HG03095 (cell line): ENCODE data around the gene AP4M1.

Experiments
- ATAC-seq: cut with Tn5 transposase; IDR thresholded peaks from one replicate; pipeline ENCODE4 v1.9.1; 2021; ENCODE audit warnings: moderate library complexity; ENCODE audit not compliant: unreplicated experiment

The AP4M1 gene

DNA sequence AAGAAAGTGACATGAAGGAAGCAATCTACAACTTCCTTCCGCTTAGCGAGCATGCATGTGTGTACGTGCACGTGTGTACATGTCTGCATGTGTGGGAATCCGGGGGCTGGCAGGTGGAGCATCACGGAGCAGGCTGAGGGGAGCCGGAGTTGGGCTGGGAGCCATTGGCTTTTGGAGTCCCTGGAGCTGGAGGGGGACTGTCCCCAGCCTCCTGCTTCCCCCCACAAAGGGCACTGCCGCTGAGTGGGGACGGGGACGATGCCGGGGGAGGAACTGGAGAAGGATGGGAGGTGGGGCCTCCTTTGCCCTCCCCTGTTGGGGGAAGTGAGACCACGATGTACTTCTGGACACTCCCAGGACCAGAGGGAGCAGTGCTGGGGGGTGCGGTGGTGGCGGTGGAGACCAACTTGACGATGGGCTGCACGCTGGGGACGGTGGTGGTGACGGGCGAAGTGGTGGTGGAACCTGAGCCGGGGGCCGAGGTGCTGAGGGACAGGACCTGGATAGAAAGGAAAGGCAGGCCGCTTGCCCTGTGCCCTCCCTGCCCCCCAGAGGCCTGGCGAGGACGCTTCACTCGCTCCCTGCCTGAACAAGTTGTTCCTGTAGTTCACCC is 5.8 kb downstream of the AP4M1 start:
- ATAC-seq, result no peak

DNA sequence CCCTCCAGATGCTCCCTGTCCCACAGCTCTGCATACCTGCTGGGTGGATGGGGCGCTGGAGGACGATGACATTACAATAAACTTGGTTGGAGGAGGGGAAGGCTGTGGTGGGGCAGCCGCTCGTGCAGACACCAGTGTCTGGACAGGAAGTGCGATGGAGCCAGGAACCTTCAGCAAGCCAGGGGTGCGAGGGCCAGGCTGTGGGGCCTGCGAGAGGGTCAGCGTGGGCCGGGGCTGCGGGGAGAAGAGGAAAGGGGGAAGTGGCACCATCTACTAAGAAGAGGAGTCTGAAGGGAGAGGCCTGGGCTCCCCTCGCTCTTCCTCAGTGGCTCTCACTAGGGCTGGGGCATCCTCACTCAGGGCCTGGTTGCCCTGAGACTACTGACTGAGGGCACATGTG is 6.4 kb downstream of the AP4M1 start:
- no peak for ATAC-seq

- ATAC-seq, result no peak
Measured at GRCh38 chr7:100109521-100110163, 8.2 kb downstream of the AP4M1 start.

DNA sequence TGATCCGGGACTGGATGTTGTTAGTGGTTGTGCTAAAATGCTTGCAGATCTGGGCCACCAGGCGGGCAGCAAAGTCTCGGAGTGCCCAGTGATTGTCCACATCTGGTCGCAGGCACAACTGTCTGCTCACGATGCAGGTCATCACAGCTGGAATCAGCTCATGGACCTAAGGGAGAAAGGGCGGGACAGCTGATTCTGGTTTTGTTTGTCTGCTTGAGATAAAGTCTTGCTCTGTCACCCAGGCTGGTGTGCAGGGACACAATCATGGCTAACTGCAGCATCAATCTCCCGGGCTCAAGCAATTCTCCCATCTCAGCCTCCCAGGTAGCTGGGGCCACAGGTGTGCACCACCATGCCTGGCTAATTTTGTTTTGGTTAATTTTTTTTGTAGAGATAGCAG is 9.7 kb downstream of the AP4M1 start:
- no peak for ATAC-seq

GRCh38 chr7:100111914-100112313 is 10.5 kb downstream of the AP4M1 start:
- ATAC-seq, result no peak

DNA sequence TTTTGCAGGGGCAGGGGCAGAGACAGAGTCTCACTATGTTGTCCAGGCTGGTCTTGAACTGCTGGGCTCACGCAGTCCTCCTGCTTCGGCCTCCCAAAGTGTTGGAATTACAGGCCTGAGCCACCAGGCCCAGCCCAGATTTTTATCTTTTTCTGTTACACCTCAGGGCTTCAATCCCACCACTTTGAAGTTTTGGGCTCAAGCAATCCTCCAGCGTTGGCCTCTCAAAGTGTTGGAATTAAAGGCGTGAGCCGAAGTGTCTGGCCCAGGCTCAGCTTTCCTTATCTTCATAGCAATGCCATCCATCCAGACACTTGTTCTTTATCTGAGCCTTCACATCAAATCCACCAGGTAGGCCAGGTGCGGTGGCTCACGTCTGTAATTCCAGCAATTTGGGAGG is 13.6 kb downstream of the AP4M1 start:
- ATAC-seq, result no peak

DNA sequence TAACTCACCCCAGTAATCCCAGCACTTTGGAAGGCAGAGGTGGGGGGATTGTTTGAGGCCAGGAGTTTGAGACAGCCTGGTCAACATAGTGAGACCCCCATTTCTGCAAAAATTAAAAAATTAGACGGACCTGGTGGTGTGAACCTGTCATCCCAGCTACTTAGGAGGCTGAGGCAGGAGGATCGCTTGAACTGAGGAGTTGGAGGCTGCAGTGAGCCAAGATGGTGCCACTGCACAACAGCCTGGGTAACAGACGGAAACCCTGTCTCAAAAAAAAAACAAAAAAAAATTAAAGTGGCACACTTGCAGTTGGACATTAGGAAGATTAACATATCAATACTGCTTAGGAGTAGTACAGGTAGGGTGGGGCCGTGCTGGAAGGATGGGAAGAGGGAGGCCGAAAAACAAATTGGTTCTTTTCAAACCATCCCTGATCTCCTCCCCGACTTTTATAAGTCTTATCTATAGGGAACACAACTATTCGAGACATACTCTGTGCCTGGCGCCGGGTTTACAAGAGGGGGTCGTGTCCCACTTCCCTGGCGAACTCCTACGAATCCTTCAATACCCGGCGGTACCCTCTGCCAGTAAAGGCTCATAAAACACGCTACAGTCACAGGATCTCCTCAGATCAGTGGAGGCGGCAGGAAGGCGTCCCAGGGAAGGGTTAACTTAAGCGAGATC is 17.1 kb downstream of the AP4M1 start:
- ATAC-seq, result no peak

DNA sequence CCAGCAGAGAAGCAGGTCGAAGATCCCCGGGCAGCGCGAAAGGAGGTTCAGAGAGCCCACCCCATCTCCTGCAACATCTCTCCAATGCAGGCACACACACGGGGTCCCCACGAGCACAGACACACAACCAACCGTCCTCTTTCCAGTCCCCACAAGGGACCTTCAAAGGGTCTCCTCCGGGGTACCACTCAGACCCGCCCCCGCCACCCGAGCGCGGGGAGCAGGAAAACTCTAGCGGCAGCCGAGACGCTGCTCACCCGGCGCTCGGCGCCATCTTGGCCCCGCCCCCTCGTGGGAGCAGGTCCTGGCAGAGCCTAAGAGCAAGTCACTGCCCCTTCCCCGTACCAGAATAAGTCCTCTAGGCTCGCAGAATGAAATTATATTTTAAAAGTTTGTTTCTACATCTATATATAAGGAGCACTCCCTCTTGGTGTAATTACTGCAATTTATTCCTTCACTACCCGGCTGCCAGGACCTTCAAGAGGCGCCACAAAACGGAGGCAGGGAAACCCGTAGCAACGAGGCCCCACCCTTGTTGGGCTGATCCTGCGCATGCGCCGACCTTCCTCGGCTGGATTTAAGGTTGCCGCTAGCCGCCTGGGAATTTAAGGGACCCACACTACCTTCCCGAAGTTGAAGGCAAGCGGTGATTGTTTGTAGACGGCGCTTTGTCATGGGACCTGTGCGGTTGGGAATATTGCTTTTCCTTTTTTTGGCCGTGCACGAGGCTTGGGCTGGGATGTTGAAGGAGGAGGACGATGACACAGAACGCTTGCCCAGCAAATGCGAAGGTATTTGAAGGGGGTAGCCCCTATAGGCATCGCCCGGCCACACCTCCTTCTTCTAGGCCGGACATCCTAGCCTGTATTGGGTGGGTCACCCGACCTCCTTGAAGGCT is 17.9 kb downstream of the AP4M1 start, which contains the start of the genes CNPY4 and TAF6:
Gene CNPY4 (plus strand): TSS at position 563 of the 898 bp plus-strand sequence. CDS start 111 bp downstream, at position 674.
Gene TAF6 (minus strand): TSS at position 287 of the 898 bp plus-strand sequence. CDS start 5,149 bp downstream, outside the sequence.
- ATAC-seq, result peak; percentile 63

- ATAC-seq, result peak; percentile 26
Measured at GRCh38 chr7:100119970-100120732, 18.7 kb downstream of the AP4M1 start.

GRCh38 chr7:100120733-100121036 is 19.2 kb downstream of the AP4M1 start:
- no peak for ATAC-seq

DNA sequence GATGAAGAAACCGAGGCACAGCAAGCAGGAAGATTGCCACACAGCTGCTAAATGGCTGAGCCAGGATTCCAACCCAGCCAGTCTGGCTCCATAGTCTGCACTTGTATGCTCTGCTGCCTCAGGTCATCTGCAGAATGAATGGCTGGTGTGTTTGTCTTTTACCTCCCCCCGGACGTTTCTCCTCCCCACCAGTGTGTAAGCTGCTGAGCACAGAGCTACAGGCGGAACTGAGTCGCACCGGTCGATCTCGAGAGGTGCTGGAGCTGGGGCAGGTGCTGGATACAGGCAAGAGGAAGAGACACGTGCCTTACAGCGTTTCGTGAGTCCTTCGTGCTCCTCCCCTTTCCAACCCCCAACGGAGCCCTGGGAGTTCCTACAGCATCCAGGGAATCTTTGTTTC is 20.6 kb downstream of the AP4M1 start:
- ATAC-seq, result no peak

GRCh38 chr7:100122568-100122967 is 21.1 kb downstream of the AP4M1 start:
- ATAC-seq, result no peak

GRCh38 chr7:100124301-100125230 is 23.1 kb downstream of the AP4M1 start:
- ATAC-seq, result no peak

GRCh38 chr7:100126239-100126930 is 24.9 kb downstream of the AP4M1 start:
- peak; percentile 13 for ATAC-seq

- peak; percentile 57 for ATAC-seq
Measured at GRCh38 chr7:100126931-100127865, 25.8 kb downstream of the AP4M1 start, which contains the start of gene MBLAC1. TSS of gene MBLAC1 (plus strand) at chr7:100126967. CDS start at chr7:100127396, 429 bp downstream.

GRCh38 chr7:100127866-100128636 is 26.6 kb downstream of the AP4M1 start:
- no peak for ATAC-seq

GRCh38 chr7:100128637-100128963 is 27.2 kb downstream of the AP4M1 start:
- ATAC-seq, result no peak
